Lower leg skin (tissue), 4 donors: ENCODE results near the gene SESN1. TPM values are rescaled to one million over a fixed set of nuclear protein-coding genes. Genes with fewer than 3 reads are reported as not detected.

ENCODE experiments used
- DNase-seq, 2 donors: peaks; one replicate each; pipeline ENCODE4 v3.0.0-alpha.2; 2019; ENCODE audit warnings: low spot score in 2 of 2
- H3K4me3 ChIP-seq: fragments of 200-600 bp; sonication (generic); 2 replicates; pipeline ENCODE4 v1.5.1; 2017; ENCODE audit warnings: mild to moderate bottlenecking, low read depth; ENCODE audit not compliant: poor library complexity, severe bottlenecking
- CTCF ChIP-seq, 3 donors: fragments of 450-650 bp; IDR thresholded peaks; one replicate each; pipeline ENCODE4 v1.5.1; 2016; ENCODE audit warnings: antibody characterized with exemption in 3 of 3, mild to moderate bottlenecking in 3 of 3, moderate library complexity in 2 of 3
- POLR2A ChIP-seq, 2 donors: fragments of 450-650 bp; IDR thresholded peaks; one replicate each; pipeline ENCODE4 v1.6.1; 2016 to 2017; ENCODE audit warnings: antibody characterized with exemption in 2 of 2, mild to moderate bottlenecking in 1 of 2, moderate library complexity in 1 of 2
- WGBS, 2 donors: methylation state at CpG; one replicate each; pipeline ENCODE4 v1.1.5; 2018; 5-methylcytosine and 5-hydroxymethylcytosine counted together
- intact Hi-C: fragments of 100-400 bp; cut with DNase I; formaldehyde crosslinking; loops from one replicate; pipeline ENCODE4 v1.15.0; 2023; ENCODE audit warnings: low total_unique reads
- total RNA-seq, 4 donors: library from RNA; depleted of rRNA; stranded (reverse); fragments of >200 nt; gene quantifications; one replicate each; pipeline ENCODE4 v1.1.0, GENCODE V29; 2016

Gene SESN1
- total RNA-seq, 4 donors from 2014 or later: 47.9 to 165 (median 110) TPM

- H3K4me3 ChIP-seq: no peak overlapping the region
- WGBS, 2 donors: 85 to 90% methylated on average over 1 of the region's 1 CpG
- DNase-seq: no peak
- intact Hi-C loops: no loop called here
- no peak for TF ChIP-seq CTCF (IDR thresholded peaks at IDR 0.05)
- no peak for TF ChIP-seq POLR2A (IDR thresholded peaks at IDR 0.05)
Measured at GRCh38 chr6:109050447-109051102, 44.1 kb downstream of the SESN1 start.

GRCh38 chr6:109050012-109050411, 44.6 kb downstream of the SESN1 start:
- WGBS, 2 donors: 80 to 87% methylated on average over 2 of the region's 2 CpGs
- intact Hi-C loops: no loop called here
- no peak overlapping the region for H3K4me3 ChIP-seq
- TF ChIP-seq CTCF (IDR thresholded peaks at IDR 0.05) (no peak), POLR2A (IDR thresholded peaks at IDR 0.05) (no peak)
- no peak for DNase-seq

GRCh38 chr6:109048670-109049415, 45.8 kb downstream of the SESN1 start:
- no peak for DNase-seq
- no peak for TF ChIP-seq POLR2A (IDR thresholded peaks at IDR 0.05)
- no peak for TF ChIP-seq CTCF (IDR thresholded peaks at IDR 0.05)
- H3K4me3 ChIP-seq: no peak overlapping the region
- intact Hi-C loops: no loop called here
- WGBS, 2 donors: 91 to 95% methylated on average over 3 of the region's 3 CpGs

- TF ChIP-seq POLR2A (IDR thresholded peaks at IDR 0.05) (no peak), CTCF (IDR thresholded peaks at IDR 0.05) (no peak)
- intact Hi-C loops: no loop called here
- 63 to 82% methylated on average over 1 of the region's 1 CpG for WGBS, 2 donors
- H3K4me3 ChIP-seq: no peak overlapping the region
- DNase-seq: no peak
Measured at GRCh38 chr6:109048176-109048575, 46.5 kb downstream of the SESN1 start.

- intact Hi-C loops: no loop called here
- no peak for DNase-seq
- TF ChIP-seq CTCF (IDR thresholded peaks at IDR 0.05): no peak
- TF ChIP-seq POLR2A (IDR thresholded peaks at IDR 0.05): no peak
- no peak overlapping the region for H3K4me3 ChIP-seq
- WGBS, 2 donors: 96% methylated on average over 1 of the region's 1 CpG
Measured at GRCh38 chr6:109045493-109045892, 49.2 kb downstream of the SESN1 start.
